HG03108 (cell line): Measurements from ENCODE around the gene FAM50B.

Experiments
- ATAC-seq: cut with Tn5 transposase; IDR thresholded peaks from one replicate; pipeline ENCODE4 v1.9.1; 2021; ENCODE audit warnings: moderate library complexity; ENCODE audit not compliant: unreplicated experiment

FAM50B gene

GRCh38 chr6:3871515-3871914 is 22.3 kb downstream of the FAM50B start:
- ATAC-seq, result no peak

GRCh38 chr6:3871939-3872338 is 22.8 kb downstream of the FAM50B start:
- no peak for ATAC-seq

GRCh38 chr6:3872370-3872854 is 23.2 kb downstream of the FAM50B start:
- ATAC-seq, result no peak

- no peak for ATAC-seq
Observed at GRCh38 chr6:3873051-3873450, 23.9 kb downstream of the FAM50B start.

- ATAC-seq, result no peak
Observed at GRCh38 chr6:3874069-3874468, 24.9 kb downstream of the FAM50B start.

- ATAC-seq, result no peak
Observed at GRCh38 chr6:3875486-3875885, 26.3 kb downstream of the FAM50B start.

- ATAC-seq, result no peak
Observed at GRCh38 chr6:3876101-3876500, 26.9 kb downstream of the FAM50B start.

- ATAC-seq, result no peak
Observed at GRCh38 chr6:3876866-3877265, 27.7 kb downstream of the FAM50B start.

- ATAC-seq, result no peak
Observed at GRCh38 chr6:3878048-3878666, 29.0 kb downstream of the FAM50B start.

- ATAC-seq, result no peak
Observed at GRCh38 chr6:3879194-3879952, 30.2 kb downstream of the FAM50B start.

GRCh38 chr6:3881711-3882421 is 32.7 kb downstream of the FAM50B start:
- no peak for ATAC-seq

- no peak for ATAC-seq
Observed at GRCh38 chr6:3882431-3882830, 33.3 kb downstream of the FAM50B start.

GRCh38 chr6:3882866-3883265 is 33.7 kb downstream of the FAM50B start:
- ATAC-seq, result no peak

GRCh38 chr6:3884007-3884745 is 35.0 kb downstream of the FAM50B start:
- no peak for ATAC-seq

GRCh38 chr6:3885262-3886036 is 36.3 kb downstream of the FAM50B start:
- no peak for ATAC-seq

GRCh38 chr6:3887150-3887700 is 38.1 kb downstream of the FAM50B start:
- ATAC-seq, result no peak

- ATAC-seq, result no peak
Observed at GRCh38 chr6:3888153-3888957, 39.2 kb downstream of the FAM50B start.

- ATAC-seq, result no peak
Observed at GRCh38 chr6:3890047-3890446, 40.9 kb downstream of the FAM50B start.

GRCh38 chr6:3891883-3892282 is 42.7 kb downstream of the FAM50B start:
- no peak for ATAC-seq
